ENCODE results near the gene ZBTB9.
A peak's percentile ranks its signal among the peaks of the same experiment; 100 is the strongest.

The ZBTB9 gene, protein sequence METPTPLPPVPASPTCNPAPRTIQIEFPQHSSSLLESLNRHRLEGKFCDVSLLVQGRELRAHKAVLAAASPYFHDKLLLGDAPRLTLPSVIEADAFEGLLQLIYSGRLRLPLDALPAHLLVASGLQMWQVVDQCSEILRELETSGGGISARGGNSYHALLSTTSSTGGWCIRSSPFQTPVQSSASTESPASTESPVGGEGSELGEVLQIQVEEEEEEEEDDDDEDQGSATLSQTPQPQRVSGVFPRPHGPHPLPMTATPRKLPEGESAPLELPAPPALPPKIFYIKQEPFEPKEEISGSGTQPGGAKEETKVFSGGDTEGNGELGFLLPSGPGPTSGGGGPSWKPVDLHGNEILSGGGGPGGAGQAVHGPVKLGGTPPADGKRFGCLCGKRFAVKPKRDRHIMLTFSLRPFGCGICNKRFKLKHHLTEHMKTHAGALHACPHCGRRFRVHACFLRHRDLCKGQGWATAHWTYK
- long read RNA-seq, transcript ZBTB9-201 (2 exons, 2,716 nt), result major isoform, 71 of 75 reads
- long read RNA-seq, partial matches to known transcripts, result 0 of 75 reads
- long read RNA-seq, other reads (novel, unspliced or antisense), result 4 of 75 reads

- TF ChIP-seq REST (IDR thresholded peaks at IDR 0.05; ENCODE audit: insufficient replicate concordance, low read depth), result no peak
- peak; percentile 75 for TF ChIP-seq POLR2AphosphoS5 (IDR thresholded peaks at IDR 0.05; ENCODE audit: low read depth)
- TF ChIP-seq GABPA (IDR thresholded peaks at IDR 0.05; ENCODE audit: low read depth), result peak; percentile 82
- DNase-seq (ENCODE audit: low read depth in 1 of 2, low spot score in 1 of 2), result peak; percentile 93 to 97
- H3K27ac ChIP-seq (replicated peaks), result peak within 1 kb of the TSS; percentile 69
- no peaks in the 10 kb centered on the region for H3K27me3 ChIP-seq (ENCODE audit: insufficient read depth, poor library complexity, severe bottlenecking)
- H3K4me3 ChIP-seq (replicated peaks; ENCODE audit: insufficient read depth, low read length), result peak within 1 kb of the TSS; percentile 85
Observed at GRCh38 chr6:33454009-33454946, at the start of gene ZBTB9. Gene ZBTB9, plus strand, starts transcription at chr6:33454576. Its CDS starts 525 bp downstream, at chr6:33455101.

DNA sequence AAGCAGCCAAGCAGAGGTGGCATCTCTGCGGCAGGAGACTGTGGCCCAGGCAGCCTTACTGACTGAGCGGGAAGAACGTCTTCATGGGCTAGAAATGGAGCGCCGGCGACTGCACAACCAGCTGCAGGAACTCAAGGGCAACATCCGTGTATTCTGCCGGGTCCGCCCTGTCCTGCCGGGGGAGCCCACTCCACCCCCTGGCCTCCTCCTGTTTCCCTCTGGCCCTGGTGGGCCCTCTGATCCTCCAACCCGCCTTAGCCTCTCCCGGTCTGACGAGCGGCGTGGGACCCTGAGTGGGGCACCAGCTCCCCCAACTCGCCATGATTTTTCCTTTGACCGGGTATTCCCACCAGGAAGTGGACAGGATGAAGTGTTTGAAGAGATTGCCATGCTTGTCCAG is 49.5 kb upstream of the ZBTB9 start:
- Histone ChIP-seq H3K27me3 (ENCODE audit: insufficient read depth, poor library complexity, severe bottlenecking) (no peaks in the 10 kb centered on the region), H3K27ac (replicated peaks) (no peak overlapping the region), H3K4me3 (replicated peaks; ENCODE audit: insufficient read depth, low read length) (no peak overlapping the region)
- no peak for TF ChIP-seq GABPA (IDR thresholded peaks at IDR 0.05; ENCODE audit: low read depth)
- no peak for TF ChIP-seq REST (IDR thresholded peaks at IDR 0.05; ENCODE audit: insufficient replicate concordance, low read depth)
- no peak for TF ChIP-seq CTCF (IDR thresholded peaks at IDR 0.05; ENCODE audit: insufficient read depth, low read length)
- no peak for TF ChIP-seq POLR2AphosphoS5 (IDR thresholded peaks at IDR 0.05; ENCODE audit: low read depth)
- TF ChIP-seq SPI1 (IDR thresholded peaks at IDR 0.05; ENCODE audit: borderline replicate concordance, low read depth), result no peak
- DNase-seq (ENCODE audit: low read depth in 1 of 2, low spot score in 1 of 2), result no peak

GRCh38 chr6:33405386-33405940 is 48.9 kb upstream of the ZBTB9 start:
- no peaks in the 10 kb centered on the region for H3K27me3 ChIP-seq (ENCODE audit: insufficient read depth, poor library complexity, severe bottlenecking)
- no peak for DNase-seq (ENCODE audit: low read depth in 1 of 2, low spot score in 1 of 2)
- H3K27ac ChIP-seq (replicated peaks), result no peak overlapping the region
- TF ChIP-seq CTCF (IDR thresholded peaks at IDR 0.05; ENCODE audit: insufficient read depth, low read length) (no peak), REST (IDR thresholded peaks at IDR 0.05; ENCODE audit: insufficient replicate concordance, low read depth) (no peak), SPI1 (IDR thresholded peaks at IDR 0.05; ENCODE audit: borderline replicate concordance, low read depth) (no peak), GABPA (IDR thresholded peaks at IDR 0.05; ENCODE audit: low read depth) (no peak), POLR2AphosphoS5 (IDR thresholded peaks at IDR 0.05; ENCODE audit: low read depth) (no peak; the same call in 1 of the 2 replicates)
- H3K4me3 ChIP-seq (replicated peaks; ENCODE audit: insufficient read depth, low read length), result no peak overlapping the region
